Right lobe of liver (tissue), 6 donors: ENCODE results near the gene MYOCOS. TPM values are rescaled to one million over a fixed set of nuclear protein-coding genes. Genes with fewer than 3 reads are reported as not detected.
"Not testable (repeated sequence)": the region's sequence is repeated elsewhere in the genome, so short reads cannot be mapped to it uniquely, and the experiment has no call there.

ENCODE experiments used
- ATAC-seq, 4 donors: fragments of 200-7000 bp; cut with Tn5 transposase; one replicate each; pipeline ENCODE4 v1.9.1; 2020; ENCODE audit warnings: mild to moderate bottlenecking in 4 of 4, moderate library complexity in 4 of 4
- DNase-seq, 3 donors: peaks; one replicate each; pipeline ENCODE4 v3.0.0-alpha.2; 2020
- H3K27ac ChIP-seq, 3 donors: fragments of 200-600 bp; one replicate each; pipeline ENCODE4 v1.8.0; 2022
- H3K27me3 ChIP-seq, 2 donors: fragments of 200-600 bp; one replicate each; pipeline ENCODE4 v1.8.0; 2022
- H3K36me3 ChIP-seq, 4 donors: fragments of 200-600 bp; sonication (generic) in 1 of 4; one replicate each; pipeline versions ENCODE4 v1.5.1 to v1.8.0; 2017 to 2022; ENCODE audit warnings: control low read depth in 1 of 4
- H3K4me1 ChIP-seq, 4 donors: fragments of 200-600 bp; sonication (generic) in 1 of 4; one replicate each; pipeline versions ENCODE4 v1.5.1 to v1.8.0; 2017 to 2022; ENCODE audit warnings: control low read depth in 1 of 4
- H3K4me3 ChIP-seq, 3 donors: fragments of 200-600 bp; one replicate each; pipeline ENCODE4 v1.8.0; 2022
- H3K9me3 ChIP-seq, 4 donors: fragments of 200-600 bp; sonication (generic) in 1 of 4; one replicate each; pipeline versions ENCODE4 v1.5.1 to v1.8.0; 2017 to 2022; ENCODE audit warnings: control low read depth in 1 of 4
- CTCF ChIP-seq, 4 donors: fragments of 200-600 bp in 3 of 4; fragments of 450-650 bp in 1 of 4; IDR thresholded peaks; one replicate each; pipeline versions ENCODE4 v1.5.1 to v1.8.0; 2016 to 2022; ENCODE audit warnings: antibody characterized with exemption in 4 of 4, mild to moderate bottlenecking in 2 of 4
- POLR2A ChIP-seq: fragments of 450-650 bp; IDR thresholded peaks from one replicate; pipeline ENCODE4 v1.6.1; 2017; ENCODE audit warnings: antibody characterized with exemption, mild to moderate bottlenecking
- WGBS: methylation state at CpG from one replicate; pipeline ENCODE4 v1.1.6; 2018; ENCODE audit warnings: low coverage, low lambda C conversion rate; ENCODE audit not compliant: insufficient coverage; ENCODE audit errors: missing lambda C conversion rate; 5-methylcytosine and 5-hydroxymethylcytosine counted together
- intact Hi-C, 2 donors: fragments of 100-400 bp; cut with DNase I; formaldehyde crosslinking; loops; one replicate each; pipeline versions ENCODE4 v1.11.2 to v1.14.1; 2022
- total RNA-seq, 6 experiments: library from RNA; depleted of rRNA in 2 of 6; stranded (reverse); fragments of >200 nt in 2 of 6; fragmentation: NEBNext Ultra II Directional in 3 of 6; extraction: Animal tissue kit (Norgen Biotek cat#: 25700) in 3 of 6; gene quantifications; one replicate each; pipeline versions ENCODE4 v1.1.0 to v1.2.4, GENCODE V29; 2016 to 2023
- donor health status: DM: no; HTN: yes; CAD: no.
- donor health status: DM: no; HTN: no; CAD: no.
- donor health status: DM: no; HTN: no; CAD: no.
- donor health status: DM: no; HTN: yes; CAD: no.
- donor health status: DM: no; HTN: yes; CAD: no.

MYOCOS gene
- total RNA-seq, 6 experiments from 2014 or later = not detected

GRCh38 chr1:171600862-171601261, 21.2 kb upstream of the MYOCOS start:
- intact Hi-C loops = no loop called here
- Histone ChIP-seq H3K9me3 (no peaks in the 10 kb centered on the region), H3K27me3 (no peaks in the 10 kb centered on the region), H3K36me3 (no peaks in the 10 kb centered on the region), H3K27ac (peak overlapping the region; percentile 26 to 62 (median 52)), H3K4me1 (peaks cover 0 to 28% (median under 1%) of the 10 kb centered on the region in 4 donors), H3K4me3 (no peak overlapping the region)
- DNase-seq = no peak
- TF ChIP-seq POLR2A = no peak
- 75% methylated on average over 5 of the region's 13 CpGs for WGBS
- ATAC-seq = no peak

- intact Hi-C loops, H3K27ac ChIP-seq: not testable (repeated sequence)
- 90% methylated on average over 4 of the region's 6 CpGs for WGBS
Measured at GRCh38 chr1:171603042-171603441, 19.0 kb upstream of the MYOCOS start.

GRCh38 chr1:171606402-171606941, 15.6 kb upstream of the MYOCOS start:
- peaks cover 0 to 8% (median 0%) of the 10 kb centered on the region in 4 donors for H3K4me1 ChIP-seq
- H3K27me3 ChIP-seq = no peaks in the 10 kb centered on the region
- WGBS = 48% methylated on average over 10 of the region's 10 CpGs
- no peak for DNase-seq
- ATAC-seq = peak; percentile 34 to 69 (median 58)
- H3K9me3 ChIP-seq = no peaks in the 10 kb centered on the region
- peak overlapping the region; percentile 33 to 78 (median 60) for H3K27ac ChIP-seq
- no peak overlapping the region for H3K4me3 ChIP-seq
- intact Hi-C loops = no loop called here
- H3K36me3 ChIP-seq = no peaks in the 10 kb centered on the region
- TF ChIP-seq CTCF (IDR thresholded peaks at IDR 0.05) = no peak
- TF ChIP-seq POLR2A = no peak

More at GRCh38 chr1:171603042-171603441, 19.0 kb upstream of the MYOCOS start:
- not testable (repeated sequence) for H3K9me3 ChIP-seq, H3K27me3 ChIP-seq, H3K36me3 ChIP-seq, ATAC-seq, H3K4me3 ChIP-seq, DNase-seq
- peaks cover 0 to 15% (median 0%) of the 10 kb centered on the region in 4 donors for H3K4me1 ChIP-seq

GRCh38 chr1:171610385-171610784, 11.7 kb upstream of the MYOCOS start:
- 32% methylated on average over 2 of the region's 2 CpGs for WGBS

GRCh38 chr1:171611306-171611705, 10.7 kb upstream of the MYOCOS start:
- no peak for DNase-seq
- H3K27me3 ChIP-seq = no peaks in the 10 kb centered on the region
- H3K27ac ChIP-seq = no peak overlapping the region
- H3K4me1 ChIP-seq = peaks cover 0 to 7% (median 0%) of the 10 kb centered on the region in 4 donors
- no peak for TF ChIP-seq POLR2A
- TF ChIP-seq CTCF (IDR thresholded peaks at IDR 0.05) = no peak
- no peaks in the 10 kb centered on the region for H3K36me3 ChIP-seq
- H3K4me3 ChIP-seq = no peak overlapping the region
- 83% methylated on average over 2 of the region's 2 CpGs for WGBS
- no peak for ATAC-seq
- intact Hi-C loops = no loop called here
- no peaks in the 10 kb centered on the region for H3K9me3 ChIP-seq

More at GRCh38 chr1:171610385-171610784, 11.7 kb upstream of the MYOCOS start:
- Histone ChIP-seq H3K27me3 (no peaks in the 10 kb centered on the region), H3K4me1 (peaks cover 0 to 8% (median 0%) of the 10 kb centered on the region in 4 donors), H3K9me3 (no peaks in the 10 kb centered on the region), H3K36me3 (no peaks in the 10 kb centered on the region), H3K4me3 (no peak overlapping the region), H3K27ac (no peak overlapping the region)
- DNase-seq (no peak), ATAC-seq (peak in 1 of 4 donors; percentile 57)
- TF ChIP-seq CTCF (IDR thresholded peaks at IDR 0.05) (no peak), POLR2A (no peak)
- intact Hi-C loops = no loop called here
